Trophoblast cell (in vitro differentiated cells and primary cell): ENCODE results near the gene COL3A1.

ENCODE experiments used
- DNase-seq, 2 donors: peaks; one replicate each; pipeline ENCODE4 v3.0.0-alpha.2; 2016
- H2AFZ ChIP-seq: 2 replicates; pipeline ENCODE4 v1.6.1; 2013; ENCODE audit warnings: low read length, moderate library complexity, mild to moderate bottlenecking; ENCODE audit not compliant: insufficient read depth, poor library complexity
- H2AK5ac ChIP-seq: 2 replicates; pipeline ENCODE4 v1.6.1; 2013; ENCODE audit warnings: mild to moderate bottlenecking, low read length
- H2BK120ac ChIP-seq: 2 replicates; pipeline ENCODE4 v1.6.1; 2013; ENCODE audit warnings: low read length, mild to moderate bottlenecking, moderate library complexity; ENCODE audit not compliant: insufficient read depth, poor library complexity
- H2BK12ac ChIP-seq: 2 replicates; pipeline ENCODE4 v1.6.1; 2013; ENCODE audit warnings: mild to moderate bottlenecking, low read length, moderate library complexity
- H2BK5ac ChIP-seq: 2 replicates; pipeline ENCODE4 v1.6.1; 2013; ENCODE audit warnings: low read length, low read depth, moderate library complexity, mild to moderate bottlenecking; ENCODE audit not compliant: poor library complexity
- H3K14ac ChIP-seq: 2 replicates; pipeline ENCODE4 v1.6.1; 2013; ENCODE audit warnings: mild to moderate bottlenecking, low read length
- H3K18ac ChIP-seq: 2 replicates; pipeline ENCODE4 v1.6.1; 2013; ENCODE audit warnings: mild to moderate bottlenecking, low read length
- H3K23ac ChIP-seq: 2 replicates; pipeline ENCODE4 v1.6.1; 2013; ENCODE audit warnings: low read length
- H3K27ac ChIP-seq: 2 replicates; pipeline ENCODE4 v1.5.1; 2013; ENCODE audit warnings: low read depth, mild to moderate bottlenecking, inconsistent platforms, low read length, moderate library complexity
- H3K27me3 ChIP-seq: 2 replicates; pipeline ENCODE4 v1.6.1; 2013; ENCODE audit warnings: inconsistent platforms, mild to moderate bottlenecking, low read length, moderate library complexity; ENCODE audit not compliant: insufficient read depth
- H3K36me3 ChIP-seq, 2 experiments: 1 replicate in 1 of 2; 2 replicates in 1 of 2; pipeline ENCODE4 v1.6.1; 2013; ENCODE audit warnings: low read length in 2 of 2, mild to moderate bottlenecking in 2 of 2, moderate library complexity in 1 of 2; ENCODE audit not compliant: insufficient read depth in 2 of 2, control insufficient read depth in 1 of 2
- H3K4ac ChIP-seq: 2 replicates; pipeline ENCODE4 v1.6.1; 2013; ENCODE audit warnings: low read depth, mild to moderate bottlenecking, low read length, moderate library complexity
- H3K4me1 ChIP-seq, 2 experiments: 1 replicate in 1 of 2; 2 replicates in 1 of 2; pipeline ENCODE4 v1.6.1; 2013; ENCODE audit warnings: low read length in 2 of 2, mild to moderate bottlenecking in 2 of 2, moderate library complexity in 1 of 2; ENCODE audit not compliant: insufficient read depth in 2 of 2, control insufficient read depth in 1 of 2
- H3K4me2 ChIP-seq: 2 replicates; pipeline ENCODE4 v1.6.1; 2013; ENCODE audit warnings: inconsistent platforms, mild to moderate bottlenecking, low read length, moderate library complexity
- H3K4me3 ChIP-seq: 2 replicates; pipeline ENCODE4 v1.5.1; 2013; ENCODE audit warnings: mild to moderate bottlenecking, low read depth, low read length, inconsistent platforms
- H3K79me1 ChIP-seq: one replicate; pipeline ENCODE4 v1.6.1; 2013; ENCODE audit warnings: low read length
- H3K79me2 ChIP-seq: 2 replicates; pipeline ENCODE4 v1.6.1; 2013; ENCODE audit warnings: low read length, mild to moderate bottlenecking; ENCODE audit not compliant: control insufficient read depth, insufficient read depth, poor library complexity
- H3K9ac ChIP-seq: 2 replicates; pipeline ENCODE4 v1.6.1; 2013; ENCODE audit warnings: mild to moderate bottlenecking, low read length
- H3K9me3 ChIP-seq: 2 replicates; pipeline ENCODE4 v1.6.1; 2013; ENCODE audit warnings: low read depth, mild to moderate bottlenecking, control low read depth, inconsistent platforms, low read length; ENCODE audit not compliant: insufficient read depth
- H4K12ac ChIP-seq: 2 replicates; pipeline ENCODE4 v1.6.1; 2013; ENCODE audit warnings: low read depth, mild to moderate bottlenecking, low read length, moderate library complexity
- H4K8ac ChIP-seq: 2 replicates; pipeline ENCODE4 v1.6.1; 2013; ENCODE audit warnings: low read depth, mild to moderate bottlenecking, low read length, moderate library complexity
- H4K91ac ChIP-seq: one replicate; pipeline ENCODE4 v1.6.1; 2013; ENCODE audit warnings: low read depth, mild to moderate bottlenecking, low read length, moderate library complexity
- WGBS: extraction: QIAGEN DNeasy Blood & Tissue Kit; methylation state at CpG from one replicate; pipeline ENCODE4 v1.1.7; 2013; ENCODE audit warnings: missing lambda C conversion rate; ENCODE audit not compliant: insufficient read length, insufficient coverage; ENCODE audit errors: extremely low coverage; 5-methylcytosine and 5-hydroxymethylcytosine counted together

The COL3A1 gene

DNA sequence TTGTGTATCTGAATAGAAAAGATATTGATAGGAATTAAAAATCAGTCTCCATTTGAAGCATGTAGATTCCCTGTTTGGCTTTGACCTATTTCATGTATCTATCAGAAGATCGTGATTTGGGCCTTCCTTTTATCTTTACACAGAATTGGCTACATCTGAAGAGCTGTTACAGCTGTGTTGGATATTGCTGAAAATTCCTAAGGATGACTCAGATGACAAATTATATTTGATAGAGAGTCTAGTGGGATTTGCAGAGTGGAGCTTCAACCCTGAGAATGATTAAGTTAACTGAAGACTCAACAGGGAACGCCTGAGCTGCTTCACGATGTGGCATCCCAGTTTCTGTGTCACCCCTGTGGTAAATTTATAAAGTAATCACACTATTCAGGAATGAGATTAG is 4.9 kb upstream of the COL3A1 start:
- Histone ChIP-seq H4K91ac (no peak overlapping the region), H3K9me3 (no peaks in the 10 kb centered on the region), H3K79me2 (no peaks in the 10 kb centered on the region), H3K27ac (no peak overlapping the region), H3K18ac (no peak overlapping the region), H3K4me1 (peaks cover 0 to 2% of the 10 kb centered on the region in 2 experiments), H2AK5ac (no peak overlapping the region), H3K4me3 (no peak overlapping the region), H3K27me3 (no peaks in the 10 kb centered on the region), H3K9ac (no peak overlapping the region), H3K4me2 (no peak overlapping the region), H3K4ac (no peak overlapping the region), H2BK5ac (no peak overlapping the region), H2BK120ac (no peak overlapping the region), H4K12ac (no peak overlapping the region), H3K79me1 (peaks cover 4% of the 10 kb centered on the region), H3K23ac (no peak overlapping the region), H3K36me3 (no peaks in the 10 kb centered on the region), H4K8ac (no peak overlapping the region), H2AFZ (no peak overlapping the region), H2BK12ac (no peak overlapping the region), H3K14ac (no peak overlapping the region)
- no peak for DNase-seq
- no CpG with 5 or more reads among the region's 3 CpGs for WGBS

GRCh38 chr2:188969651-188970050 is 4.5 kb upstream of the COL3A1 start:
- no peak for DNase-seq
- Histone ChIP-seq H3K23ac (no peak overlapping the region), H2BK5ac (no peak overlapping the region), H3K18ac (no peak overlapping the region), H3K79me2 (no peaks in the 10 kb centered on the region), H3K4me2 (no peak overlapping the region), H2BK12ac (no peak overlapping the region), H3K36me3 (no peaks in the 10 kb centered on the region), H3K9me3 (no peaks in the 10 kb centered on the region), H2AK5ac (no peak overlapping the region), H3K27ac (no peak overlapping the region), H3K27me3 (no peaks in the 10 kb centered on the region), H2BK120ac (no peak overlapping the region), H3K14ac (no peak overlapping the region), H4K12ac (no peak overlapping the region), H3K9ac (no peak overlapping the region), H3K4me3 (no peak overlapping the region), H4K91ac (no peak overlapping the region), H3K79me1 (peaks cover 6% of the 10 kb centered on the region), H3K4ac (no peak overlapping the region), H2AFZ (no peak overlapping the region), H4K8ac (no peak overlapping the region), H3K4me1 (peaks cover 0 to 2% of the 10 kb centered on the region in 2 experiments)
- WGBS, result no CpG with 5 or more reads among the region's 2 CpGs

GRCh38 chr2:188970211-188970610 is 4.0 kb upstream of the COL3A1 start:
- no peak overlapping the region for H3K14ac ChIP-seq
- H3K4me2 ChIP-seq, result no peak overlapping the region
- peaks cover 0 to 2% of the 10 kb centered on the region in 2 experiments for H3K4me1 ChIP-seq
- H3K36me3 ChIP-seq, result no peaks in the 10 kb centered on the region
- H2AFZ ChIP-seq, result no peak overlapping the region
- H3K27ac ChIP-seq, result no peak overlapping the region
- H3K9me3 ChIP-seq, result no peaks in the 10 kb centered on the region
- H2BK12ac ChIP-seq, result no peak overlapping the region
- no peak overlapping the region for H3K4ac ChIP-seq
- no peak overlapping the region for H2BK120ac ChIP-seq
- no peak for DNase-seq
- H3K79me2 ChIP-seq, result no peaks in the 10 kb centered on the region
- peaks cover 6% of the 10 kb centered on the region for H3K79me1 ChIP-seq
- H3K18ac ChIP-seq, result no peak overlapping the region
- no peaks in the 10 kb centered on the region for H3K27me3 ChIP-seq
- no peak overlapping the region for H4K8ac ChIP-seq
- no peak overlapping the region for H3K23ac ChIP-seq
- no peak overlapping the region for H4K91ac ChIP-seq
- H2AK5ac ChIP-seq, result no peak overlapping the region
- H4K12ac ChIP-seq, result no peak overlapping the region
- H3K9ac ChIP-seq, result no peak overlapping the region
- no peak overlapping the region for H2BK5ac ChIP-seq
- WGBS, result no CpG with 5 or more reads among the region's 1 CpG
- H3K4me3 ChIP-seq, result no peak overlapping the region

GRCh38 chr2:188971432-188971861 is 2.7 kb upstream of the COL3A1 start:
- no peak overlapping the region for H3K9ac ChIP-seq
- no peak overlapping the region for H3K18ac ChIP-seq
- DNase-seq, result no peak
- H3K4me2 ChIP-seq, result no peak overlapping the region
- H3K14ac ChIP-seq, result no peak overlapping the region
- H3K36me3 ChIP-seq, result no peaks in the 10 kb centered on the region
- no peak overlapping the region for H2BK12ac ChIP-seq
- H2AK5ac ChIP-seq, result no peak overlapping the region
- no peaks in the 10 kb centered on the region for H3K27me3 ChIP-seq
- peaks cover 0 to 2% of the 10 kb centered on the region in 2 experiments for H3K4me1 ChIP-seq
- H3K4me3 ChIP-seq, result no peak overlapping the region
- no peak overlapping the region for H2BK120ac ChIP-seq
- H4K8ac ChIP-seq, result no peak overlapping the region
- no peaks in the 10 kb centered on the region for H3K79me2 ChIP-seq
- H4K91ac ChIP-seq, result no peak overlapping the region
- H2AFZ ChIP-seq, result no peak overlapping the region
- peak overlapping the region; percentile 26 for H3K27ac ChIP-seq
- H3K23ac ChIP-seq, result no peak overlapping the region
- no peak overlapping the region for H3K4ac ChIP-seq
- H3K9me3 ChIP-seq, result no peaks in the 10 kb centered on the region
- no peak overlapping the region for H4K12ac ChIP-seq
- H3K79me1 ChIP-seq, result peaks cover 6% of the 10 kb centered on the region
- no CpG with 5 or more reads among the region's 1 CpG for WGBS
- no peak overlapping the region for H2BK5ac ChIP-seq
